ENCODE measurements around the gene SMARCD1.
"Not testable (repeated sequence)": the region's sequence is repeated elsewhere in the genome, so short reads cannot be mapped to it uniquely, and the experiment has no call there.

Gene SMARCD1

GRCh38 chr12:50107416-50108268 is 22.5 kb downstream of the SMARCD1 start:
- no peak for DNase-seq

GRCh38 chr12:50109319-50109718 is 24.2 kb downstream of the SMARCD1 start:
- no peak for DNase-seq

- no peak for DNase-seq
Measured at GRCh38 chr12:50110127-50110761, 25.1 kb downstream of the SMARCD1 start.

- DNase-seq, result no peak
Measured at GRCh38 chr12:50110762-50111351, 25.7 kb downstream of the SMARCD1 start.

GRCh38 chr12:50111395-50111692 is 26.2 kb downstream of the SMARCD1 start:
- no peak for DNase-seq

- peak; percentile 93 for DNase-seq
Measured at GRCh38 chr12:50111693-50112455, 26.7 kb downstream of the SMARCD1 start, which contains the start of gene COX14. COX14 (plus strand) TSS chr12:50112236; CDS start chr12:50120044, 7,808 bp downstream.

GRCh38 chr12:50112456-50113218 is 27.5 kb downstream of the SMARCD1 start:
- DNase-seq, result no peak

- DNase-seq, result no peak
Measured at GRCh38 chr12:50117057-50117622, 32.0 kb downstream of the SMARCD1 start.

GRCh38 chr12:50119387-50119786 is 34.2 kb downstream of the SMARCD1 start:
- no peak for DNase-seq

- DNase-seq, result no peak
Measured at GRCh38 chr12:50120521-50120920, 35.4 kb downstream of the SMARCD1 start.

- DNase-seq, result no peak
Measured at GRCh38 chr12:50120953-50121352, 35.8 kb downstream of the SMARCD1 start.

- no peak for DNase-seq
Measured at GRCh38 chr12:50121641-50122040, 36.5 kb downstream of the SMARCD1 start.

- no peak for DNase-seq
Measured at GRCh38 chr12:50123203-50123602, 38.1 kb downstream of the SMARCD1 start.

GRCh38 chr12:50127546-50127945 is 42.4 kb downstream of the SMARCD1 start:
- DNase-seq, result no peak

- no peak for DNase-seq
Measured at GRCh38 chr12:50129290-50129689, 44.1 kb downstream of the SMARCD1 start.

- no peak for DNase-seq
Measured at GRCh38 chr12:50132505-50133135, 47.5 kb downstream of the SMARCD1 start.

GRCh38 chr12:50142993-50143392 is 57.9 kb downstream of the SMARCD1 start:
- no peak for DNase-seq

- no peak for DNase-seq
Measured at GRCh38 chr12:50145439-50145838, 60.3 kb downstream of the SMARCD1 start.

GRCh38 chr12:50147281-50147680 is 62.1 kb downstream of the SMARCD1 start:
- no peak for DNase-seq

GRCh38 chr12:50148011-50148410 is 62.9 kb downstream of the SMARCD1 start:
- DNase-seq, result not testable (repeated sequence)

GRCh38 chr12:50149311-50149710 is 64.2 kb downstream of the SMARCD1 start:
- no peak for DNase-seq
